ENCODE results near the gene CSGALNACT2. TPM values are rescaled to one million over a fixed set of nuclear protein-coding genes. Genes with fewer than 3 reads are reported as not detected.

Gene CSGALNACT2
- total and polyA plus RNA-seq, 7 donors: 10.2 to 33.1 (median 18.9) TPM

- no peak for ATAC-seq
- no peaks in the 10 kb centered on the region for H3K27me3 ChIP-seq (ENCODE audit: insufficient read depth in 3 of 3, low read length in 2 of 3)
- no peak for TF ChIP-seq CTCF (IDR thresholded peaks at IDR 0.05)
- H3K36me3 ChIP-seq (ENCODE audit: insufficient read depth in 1 of 2, low read depth in 1 of 2): no peaks in the 10 kb centered on the region
- DNase-seq: no peak
- intact Hi-C loops (cut with DNase I): no loop called here
- H3K9me3 ChIP-seq: no peaks in the 10 kb centered on the region
- H3K4me1 ChIP-seq: peaks cover 16% of the 10 kb centered on the region
- H3K4me3 ChIP-seq: no peak overlapping the region
- 92 to 95% (median 92%) methylated on average over 1 of the region's 1 CpG for WGBS, 3 donors
- no peak overlapping the region for H3K27ac ChIP-seq
Observed at GRCh38 chr10:43155741-43156140, 17.5 kb downstream of the CSGALNACT2 start.

GRCh38 chr10:43156590-43157341, 18.5 kb downstream of the CSGALNACT2 start:
- Histone ChIP-seq H3K27ac (no peak overlapping the region), H3K4me3 (no peak overlapping the region), H3K36me3 (ENCODE audit: insufficient read depth in 1 of 2, low read depth in 1 of 2) (peaks cover 0 to 6% of the 10 kb centered on the region in 2 donors), H3K4me1 (peaks cover 10% of the 10 kb centered on the region), H3K9me3 (no peaks in the 10 kb centered on the region), H3K27me3 (ENCODE audit: insufficient read depth in 3 of 3, low read length in 2 of 3) (no peaks in the 10 kb centered on the region)
- DNase-seq: no peak
- peak in 1 of 4 donors; percentile 16 for ATAC-seq
- 77 to 84% (median 78%) methylated on average over 9 of the region's 9 CpGs for WGBS, 3 donors
- intact Hi-C loops (cut with DNase I): no loop called here
- TF ChIP-seq CTCF (IDR thresholded peaks at IDR 0.05): no peak

GRCh38 chr10:43158636-43159035, 20.4 kb downstream of the CSGALNACT2 start:
- ATAC-seq (no peak), DNase-seq (no peak)
- H3K4me1 ChIP-seq: peaks cover 9% of the 10 kb centered on the region
- H3K36me3 ChIP-seq (ENCODE audit: insufficient read depth in 1 of 2, low read depth in 1 of 2): peaks cover 6 to 19% of the 10 kb centered on the region in 2 donors
- TF ChIP-seq CTCF (IDR thresholded peaks at IDR 0.05): no peak
- intact Hi-C loops (cut with DNase I): no loop called here
- H3K9me3 ChIP-seq: no peaks in the 10 kb centered on the region
- H3K27me3 ChIP-seq (ENCODE audit: insufficient read depth in 3 of 3, low read length in 2 of 3): no peaks in the 10 kb centered on the region
- no peak overlapping the region for H3K27ac ChIP-seq
- H3K4me3 ChIP-seq: no peak overlapping the region
- 93 to 94% (median 93%) methylated on average over 6 of the region's 6 CpGs for WGBS, 3 donors

- TF ChIP-seq CTCF (IDR thresholded peaks at IDR 0.05): no peak
- H3K4me3 ChIP-seq: no peak overlapping the region
- no peak overlapping the region for H3K27ac ChIP-seq
- ATAC-seq: peak in 1 of 4 donors; percentile 43
- no peaks in the 10 kb centered on the region for H3K27me3 ChIP-seq (ENCODE audit: insufficient read depth in 3 of 3, low read length in 2 of 3)
- peaks cover 9% of the 10 kb centered on the region for H3K4me1 ChIP-seq
- H3K36me3 ChIP-seq (ENCODE audit: insufficient read depth in 1 of 2, low read depth in 1 of 2): peaks cover 6 to 26% of the 10 kb centered on the region in 2 donors
- WGBS, 3 donors: 80 to 96% (median 80%) methylated on average over 1 of the region's 1 CpG
- intact Hi-C loops (cut with DNase I): no loop called here
- DNase-seq: no peak
- no peaks in the 10 kb centered on the region for H3K9me3 ChIP-seq
Observed at GRCh38 chr10:43160046-43160920, 22.0 kb downstream of the CSGALNACT2 start.

Data from psoas muscle (tissue), 8 donors.